T-helper 2 cell treated with Interferon-gamma antibody and Interleukin-4, amounts not matched to agents 100 ng/mL and 5 ng/mL, for 36 hours (primary cell): ENCODE data around the gene OR6C75. TPM values are rescaled to one million over a fixed set of nuclear protein-coding genes. Genes with fewer than 3 reads are reported as not detected.

Source experiments
- total RNA-seq: library from RNA; stranded (reverse); gene quantifications from 2 replicates; pipeline ENCODE4 v1.2.3, GENCODE V29; 2022

The OR6C75 gene
- total RNA-seq, 1 donor from 2014 or later: not detected

Other genes with a start within 250 kb of the OR6C75 start
- gene OR9K2, start 236.6 kb upstream of the OR6C75 start, total RNA-seq: not detected in 2 replicates
- not detected in 2 replicates for gene OR10A7, start 141.9 kb upstream of the OR6C75 start, total RNA-seq
- not detected in 2 replicates for gene OR6C74, start 118.4 kb upstream of the OR6C75 start, total RNA-seq
- gene OR6C6, start 66.4 kb upstream of the OR6C75 start, total RNA-seq: not detected in 2 replicates
- not detected in 2 replicates for gene OR6C1, start 48.6 kb upstream of the OR6C75 start, total RNA-seq
- not detected in 2 replicates for gene OR6C3, start 32.2 kb upstream of the OR6C75 start, total RNA-seq
- not detected in 2 replicates for gene OR6C65, start 37.6 kb downstream of the OR6C75 start, total RNA-seq
- not detected in 2 replicates for gene OR6C76, start 63.3 kb downstream of the OR6C75 start, total RNA-seq
- gene OR6C2, start 81.1 kb downstream of the OR6C75 start, total RNA-seq: not detected in 2 replicates
- 0.45 TPM in 1 of 2 replicates, not detected in the other for gene OR6C70, start 107.2 kb downstream of the OR6C75 start, total RNA-seq
- not detected in 2 replicates for gene OR6C68, start 129.4 kb downstream of the OR6C75 start, total RNA-seq
- gene OR6C4, start 186.6 kb downstream of the OR6C75 start, total RNA-seq: not detected in 2 replicates
- gene OR2AP1, start 209.5 kb downstream of the OR6C75 start, total RNA-seq: not detected in 2 replicates